ENCODE results near the gene STPG4.

The STPG4 gene

GRCh38 chr2:47070920-47071824, 83.9 kb downstream of the STPG4 start:
- DNase-seq (ENCODE audit: low spot score), result no peak

- DNase-seq (ENCODE audit: low spot score), result no peak
These were observed 84.8 kb downstream of the STPG4 start for GRCh38 chr2:47070155-47070919.

GRCh38 chr2:47069628-47070154, 85.4 kb downstream of the STPG4 start:
- no peak for DNase-seq (ENCODE audit: low spot score)

- no peak for DNase-seq (ENCODE audit: low spot score)
These were observed 86.0 kb downstream of the STPG4 start for GRCh38 chr2:47068981-47069627.

GRCh38 chr2:47067788-47068407, 87.2 kb downstream of the STPG4 start:
- no peak for DNase-seq (ENCODE audit: low spot score)

GRCh38 chr2:47065771-47066380, 89.2 kb downstream of the STPG4 start:
- DNase-seq (ENCODE audit: low spot score), result no peak

GRCh38 chr2:47065343-47065742, 89.8 kb downstream of the STPG4 start:
- DNase-seq (ENCODE audit: low spot score), result no peak

GRCh38 chr2:47064106-47064505, 91.0 kb downstream of the STPG4 start:
- DNase-seq (ENCODE audit: low spot score), result no peak

GRCh38 chr2:47063538-47063930, 91.6 kb downstream of the STPG4 start:
- no peak for DNase-seq (ENCODE audit: low spot score)

- peak; percentile 74 for DNase-seq (ENCODE audit: low spot score)
These were observed 92.2 kb downstream of the STPG4 start for GRCh38 chr2:47062681-47063537.

GRCh38 chr2:47061944-47062678, 93.0 kb downstream of the STPG4 start:
- DNase-seq (ENCODE audit: low spot score), result no peak

GRCh38 chr2:47060652-47061170, 94.4 kb downstream of the STPG4 start:
- no peak for DNase-seq (ENCODE audit: low spot score)

- DNase-seq (ENCODE audit: low spot score), result no peak
These were observed 96.8 kb downstream of the STPG4 start for GRCh38 chr2:47058003-47058931.

GRCh38 chr2:47057687-47058002, 97.5 kb downstream of the STPG4 start:
- no peak for DNase-seq (ENCODE audit: low spot score)

GRCh38 chr2:47056868-47057686, 98.0 kb downstream of the STPG4 start:
- DNase-seq (ENCODE audit: low spot score), result no peak

GRCh38 chr2:47056374-47056773, 98.7 kb downstream of the STPG4 start:
- DNase-seq (ENCODE audit: low spot score), result no peak

GRCh38 chr2:47054868-47055267, 100.2 kb downstream of the STPG4 start:
- DNase-seq (ENCODE audit: low spot score), result no peak
